Mesothelial cell of epicardium (in vitro differentiated cells): ENCODE measurements around the gene ERGIC1. TPM values are rescaled to one million over a fixed set of nuclear protein-coding genes. Genes with fewer than 3 reads are reported as not detected.

Source experiments
- DNase-seq, 2 experiments: peaks; one replicate each; pipeline ENCODE4 v3.0.0; 2021; ENCODE audit warnings: low spot score in 2 of 2; ENCODE audit not compliant: unreplicated experiment in 2 of 2
- H3K27ac Mint-ChIP-seq: 2 replicates; pipeline ENCODE4 v1.8.0; 2021; ENCODE audit warnings: mixed read lengths
- H3K27me3 Mint-ChIP-seq: 2 replicates; pipeline ENCODE4 v1.8.0; 2021; ENCODE audit warnings: low read depth, mixed read lengths
- H3K36me3 Mint-ChIP-seq: 2 replicates; pipeline ENCODE4 v1.8.0; 2021; ENCODE audit warnings: mixed read lengths
- H3K4me1 Mint-ChIP-seq: 2 replicates; pipeline ENCODE4 v1.8.0; 2021; ENCODE audit warnings: mixed read lengths
- H3K4me3 Mint-ChIP-seq: 2 replicates; pipeline ENCODE4 v1.8.0; 2021; ENCODE audit warnings: mild to moderate bottlenecking, moderate library complexity, mixed read lengths
- H3K9me3 Mint-ChIP-seq: 2 replicates; pipeline ENCODE4 v1.8.0; 2021; ENCODE audit warnings: mixed read lengths
- CTCF ChIP-seq: fragments of 200-600 bp; sonication (generic); IDR thresholded peaks from one replicate; pipeline ENCODE4 v1.5.0; 2021; ENCODE audit warnings: antibody characterized with exemption; ENCODE audit not compliant: unreplicated experiment
- total RNA-seq: library from RNA; stranded (reverse); gene quantifications from 3 replicates; pipeline ENCODE4 v1.2.1, GENCODE V29; 2021

The ERGIC1 gene
- total RNA-seq, 1 donor from 2014 or later = 107 TPM

GRCh38 chr5:172799416-172799815, 34.6 kb upstream of the ERGIC1 start:
- H3K27me3 Mint-ChIP-seq = no peaks in the 10 kb centered on the region
- H3K4me3 Mint-ChIP-seq = no peak overlapping the region
- DNase-seq = no peak
- no peaks in the 10 kb centered on the region for H3K9me3 Mint-ChIP-seq
- H3K27ac Mint-ChIP-seq = no peak overlapping the region
- H3K4me1 Mint-ChIP-seq = peaks cover 6% of the 10 kb centered on the region
- TF ChIP-seq CTCF = no peak
- H3K36me3 Mint-ChIP-seq = no peaks in the 10 kb centered on the region

GRCh38 chr5:172800088-172800551, 33.9 kb upstream of the ERGIC1 start:
- H3K9me3 Mint-ChIP-seq = no peaks in the 10 kb centered on the region
- no peak overlapping the region for H3K4me3 Mint-ChIP-seq
- H3K27ac Mint-ChIP-seq = no peak overlapping the region
- H3K4me1 Mint-ChIP-seq = peaks cover 6% of the 10 kb centered on the region
- no peaks in the 10 kb centered on the region for H3K36me3 Mint-ChIP-seq
- no peaks in the 10 kb centered on the region for H3K27me3 Mint-ChIP-seq
- no peak for DNase-seq
- TF ChIP-seq CTCF = no peak

GRCh38 chr5:172801179-172801671, 32.8 kb upstream of the ERGIC1 start:
- no peaks in the 10 kb centered on the region for H3K27me3 Mint-ChIP-seq
- no peak for TF ChIP-seq CTCF
- peak overlapping the region; percentile 55 for H3K27ac Mint-ChIP-seq
- H3K4me3 Mint-ChIP-seq = no peak overlapping the region
- DNase-seq = no peak
- H3K4me1 Mint-ChIP-seq = peaks cover 6% of the 10 kb centered on the region
- H3K36me3 Mint-ChIP-seq = no peaks in the 10 kb centered on the region
- no peaks in the 10 kb centered on the region for H3K9me3 Mint-ChIP-seq

- DNase-seq = no peak
- H3K36me3 Mint-ChIP-seq = no peaks in the 10 kb centered on the region
- H3K9me3 Mint-ChIP-seq = no peaks in the 10 kb centered on the region
- TF ChIP-seq CTCF = no peak
- no peak overlapping the region for H3K4me3 Mint-ChIP-seq
- H3K27me3 Mint-ChIP-seq = no peaks in the 10 kb centered on the region
- no peak overlapping the region for H3K27ac Mint-ChIP-seq
- H3K4me1 Mint-ChIP-seq = peaks cover 10% of the 10 kb centered on the region
Measured at GRCh38 chr5:172802112-172802511, 31.9 kb upstream of the ERGIC1 start.

GRCh38 chr5:172802567-172803176, 31.4 kb upstream of the ERGIC1 start:
- H3K27ac Mint-ChIP-seq = no peak overlapping the region
- no peak overlapping the region for H3K4me3 Mint-ChIP-seq
- no peaks in the 10 kb centered on the region for H3K36me3 Mint-ChIP-seq
- no peaks in the 10 kb centered on the region for H3K27me3 Mint-ChIP-seq
- H3K4me1 Mint-ChIP-seq = peaks cover 16% of the 10 kb centered on the region
- TF ChIP-seq CTCF = no peak
- no peaks in the 10 kb centered on the region for H3K9me3 Mint-ChIP-seq
- DNase-seq = no peak
